OCI-LY3 (cell line): ENCODE results near the gene OPHN1.

Experiments
- EZH2phosphoT487 ChIP-seq: fragments of 200-600 bp; shearing (Covaris generic); IDR thresholded peaks from 2 replicates; pipeline ENCODE4 v1.6.1; 2018; ENCODE audit warnings: antibody characterized with exemption, mixed run types, low read depth
- TF ChIP-seq, protein P1 (sequence below): fragments of 200-600, 300-600 bp; sonication (generic); IDR thresholded peaks from 2 replicates; pipeline ENCODE4 v1.5.1; 2014; ENCODE audit warnings: antibody characterized with exemption, low read length, low read depth

- TF ChIP-seq, protein P1, sequence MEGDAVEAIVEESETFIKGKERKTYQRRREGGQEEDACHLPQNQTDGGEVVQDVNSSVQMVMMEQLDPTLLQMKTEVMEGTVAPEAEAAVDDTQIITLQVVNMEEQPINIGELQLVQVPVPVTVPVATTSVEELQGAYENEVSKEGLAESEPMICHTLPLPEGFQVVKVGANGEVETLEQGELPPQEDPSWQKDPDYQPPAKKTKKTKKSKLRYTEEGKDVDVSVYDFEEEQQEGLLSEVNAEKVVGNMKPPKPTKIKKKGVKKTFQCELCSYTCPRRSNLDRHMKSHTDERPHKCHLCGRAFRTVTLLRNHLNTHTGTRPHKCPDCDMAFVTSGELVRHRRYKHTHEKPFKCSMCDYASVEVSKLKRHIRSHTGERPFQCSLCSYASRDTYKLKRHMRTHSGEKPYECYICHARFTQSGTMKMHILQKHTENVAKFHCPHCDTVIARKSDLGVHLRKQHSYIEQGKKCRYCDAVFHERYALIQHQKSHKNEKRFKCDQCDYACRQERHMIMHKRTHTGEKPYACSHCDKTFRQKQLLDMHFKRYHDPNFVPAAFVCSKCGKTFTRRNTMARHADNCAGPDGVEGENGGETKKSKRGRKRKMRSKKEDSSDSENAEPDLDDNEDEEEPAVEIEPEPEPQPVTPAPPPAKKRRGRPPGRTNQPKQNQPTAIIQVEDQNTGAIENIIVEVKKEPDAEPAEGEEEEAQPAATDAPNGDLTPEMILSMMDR = no peak
- TF ChIP-seq EZH2phosphoT487 = no peak
Measured at GRCh38 chrX:68438575-68438974, 5.3 kb upstream of the OPHN1 start.
